CD4-positive, alpha-beta memory T cell (primary cell): ENCODE measurements around the gene ACTMAP. TPM values are rescaled to one million over a fixed set of nuclear protein-coding genes. Genes with fewer than 3 reads are reported as not detected.

Source experiments
- CTCF ChIA-PET: fragments of 350-600 bp; sonication (Branson Sonifier 250); formaldehyde crosslinking; loops from one replicate; lab custom pipeline; 2021; ENCODE audit warnings: inconsistent platforms; ENCODE audit not compliant: partially characterized antibody; lab: Charles Lee
- POLR2A ChIA-PET: fragments of 350-600 bp; sonication (Branson Sonifier 250); formaldehyde crosslinking; loops from one replicate; lab custom pipeline; 2021; ENCODE audit not compliant: partially characterized antibody; lab: Charles Lee
- DNase-seq, 5 donors: peaks; one replicate each; pipeline versions ENCODE4 v3.0.0 to v3.0.0-alpha.2; 2020 to 2022; ENCODE audit warnings: mixed read lengths in 1 of 5
- H3K27ac ChIP-seq: one replicate; pipeline ENCODE4 v1.7.0; 2013; ENCODE audit warnings: low read depth, low read length
- H3K27me3 ChIP-seq: 2 replicates; pipeline ENCODE4 v1.7.0; 2013; ENCODE audit warnings: mild to moderate bottlenecking, low read length, moderate library complexity; ENCODE audit not compliant: insufficient read depth
- H3K36me3 ChIP-seq: 2 replicates; pipeline ENCODE4 v1.7.0; 2013; ENCODE audit warnings: mild to moderate bottlenecking, low read length, moderate library complexity; ENCODE audit not compliant: insufficient read depth
- H3K4me1 ChIP-seq: 2 replicates; pipeline ENCODE4 v1.7.0; 2013; ENCODE audit warnings: mild to moderate bottlenecking, low read length, moderate library complexity; ENCODE audit not compliant: insufficient read depth
- H3K4me3 ChIP-seq, 2 donors: one replicate each; pipeline ENCODE4 v1.7.0; 2013; ENCODE audit warnings: low read length in 2 of 2, mild to moderate bottlenecking in 1 of 2
- H3K9me3 ChIP-seq, 2 donors: one replicate each; pipeline ENCODE4 v1.7.0; 2013; ENCODE audit warnings: low read length in 2 of 2, control low read depth in 1 of 2; ENCODE audit not compliant: control insufficient read depth in 1 of 2
- H3K27ac Mint-ChIP-seq, 7 donors: one replicate each; pipeline ENCODE4 v1.8.0; 2020 to 2021; ENCODE audit warnings: mixed read lengths in 7 of 7, mild to moderate bottlenecking in 6 of 7, inconsistent platforms in 3 of 7, moderate library complexity in 3 of 7
- H3K27me3 Mint-ChIP-seq, 2 donors: one replicate each; pipeline ENCODE4 v1.8.0; 2020 to 2021; ENCODE audit warnings: mixed read lengths in 2 of 2
- H3K36me3 Mint-ChIP-seq, 2 donors: one replicate each; pipeline ENCODE4 v1.8.0; 2020 to 2021; ENCODE audit warnings: mixed read lengths in 2 of 2, inconsistent platforms in 1 of 2, mild to moderate bottlenecking in 1 of 2
- H3K4me1 Mint-ChIP-seq, 4 donors: one replicate each; pipeline ENCODE4 v1.8.0; 2020 to 2021; ENCODE audit warnings: mixed read lengths in 4 of 4, mild to moderate bottlenecking in 1 of 4
- H3K4me3 Mint-ChIP-seq, 8 donors: one replicate each; pipeline ENCODE4 v1.8.0; 2020 to 2021; ENCODE audit warnings: mixed read lengths in 8 of 8, mild to moderate bottlenecking in 7 of 8, moderate library complexity in 6 of 8, inconsistent platforms in 3 of 8
- H3K9me3 Mint-ChIP-seq, 8 donors: one replicate each; pipeline ENCODE4 v1.8.0; 2020 to 2021; ENCODE audit warnings: mixed read lengths in 8 of 8, mild to moderate bottlenecking in 5 of 8, inconsistent platforms in 3 of 8, moderate library complexity in 1 of 8
- intact Hi-C: fragments of 100-400 bp; cut with micrococcal nuclease; formaldehyde crosslinking; loops from one replicate; pipeline ENCODE4 v1.15.1; 2023
- polyA plus RNA-seq, 2 donors: library from polyadenylated mRNA; unstranded; fragments of 300-500 nt; fragmentation: Illumina TruSeq; gene quantifications; one replicate each; pipeline ENCODE4 v1.2.3, GENCODE V29; 2021
- total RNA-seq, 2 experiments: library from RNA; stranded (reverse); gene quantifications; one replicate each; pipeline ENCODE4 v1.2.3, GENCODE V29; 2021

Gene ACTMAP
- total and polyA plus RNA-seq, 4 experiments from 2014 or later: 0.26 to 5.5 (median 4.0) TPM

- H3K4me3 ChIP-seq: no peak overlapping the region
- Mint-ChIP-seq H3K9me3 (no peaks in the 10 kb centered on the region), H3K36me3 (peaks cover 15 to 36% of the 10 kb centered on the region in 2 donors), H3K4me3 (peak overlapping the region in 1 of 8 donors; percentile 2), H3K4me1 (peaks cover 25 to 45% (median 32%) of the 10 kb centered on the region in 4 donors), H3K27ac (peak overlapping the region; percentile 42 to 91 (median 67)), H3K27me3 (no peaks in the 10 kb centered on the region)
- ChIA-PET POLR2A (interaction anchor here (1.0 to 14.6 kb wide), 2 partner anchors 22 to 32 kb away, joined by 3 to 369 read pairs; partner anchors contain the start of gene EGLN2), CTCF (interaction anchor here (0.9 to 4.1 kb wide), 2 partner anchors 17 to 26 kb away, joined by 3 to 40 read pairs; partner anchors contain the start of gene EGLN2)
- H3K27me3 ChIP-seq: no peaks in the 10 kb centered on the region
- H3K4me1 ChIP-seq: peaks cover 29% of the 10 kb centered on the region
- no peak for DNase-seq
- no peak overlapping the region for H3K27ac ChIP-seq
- intact Hi-C loops: no loop called here
- H3K36me3 ChIP-seq: peaks cover 5% of the 10 kb centered on the region
- no peaks in the 10 kb centered on the region for H3K9me3 ChIP-seq
These were observed 30.3 kb upstream of the ACTMAP start for GRCh38 chr19:40780582-40780981.

GRCh38 chr19:40778706-40779284, 28.5 kb upstream of the ACTMAP start:
- peaks cover 15 to 31% of the 10 kb centered on the region in 2 donors for H3K36me3 Mint-ChIP-seq
- no peaks in the 10 kb centered on the region for H3K27me3 Mint-ChIP-seq
- Histone ChIP-seq H3K36me3 (peaks cover 5% of the 10 kb centered on the region), H3K27me3 (no peaks in the 10 kb centered on the region), H3K27ac (peak overlapping the region; percentile 89), H3K9me3 (no peaks in the 10 kb centered on the region), H3K4me1 (peaks cover 29% of the 10 kb centered on the region), H3K4me3 (peak overlapping the region; percentile 14 to 67)
- no peaks in the 10 kb centered on the region for H3K9me3 Mint-ChIP-seq
- CTCF ChIA-PET: interaction anchor here (0.7 to 4.1 kb wide), 14 partner anchors 8 to 144 kb away, joined by 3 to 46 read pairs (median 6); partner anchors contain the start of genes ACTMAP, COQ8B, EGLN2 and ITPKC
- peak overlapping the region; percentile 92 to 98 (median 95) for H3K4me3 Mint-ChIP-seq
- POLR2A ChIA-PET: interaction anchor here (0.8 to 14.6 kb wide), 23 partner anchors 8 to 771 kb away, joined by 3 to 369 read pairs (median 6); partner anchors contain the start of genes ACTMAP, C19orf47, COQ8B and EGLN2
- intact Hi-C loops: loop anchor here (1.0 kb wide), 6 partner anchors 20 to 366 kb away; partner anchors contain the start of gene ACTMAP
- DNase-seq: no peak
- peaks cover 25 to 45% (median 32%) of the 10 kb centered on the region in 4 donors for H3K4me1 Mint-ChIP-seq
- peak overlapping the region; percentile 95 to 99 (median 99) for H3K27ac Mint-ChIP-seq

- ChIA-PET CTCF (interaction anchor here (0.7 to 4.1 kb wide), 18 partner anchors 7 to 427 kb away, joined by 3 to 46 read pairs (median 5); partner anchors contain the start of genes ACTMAP, COQ8B, EGLN2 and ITPKC), POLR2A (interaction anchor here (0.5 to 14.6 kb wide), 33 partner anchors 8 to 771 kb away, joined by 3 to 369 read pairs (median 5); partner anchors contain the start of genes ACTMAP, C19orf47, COQ8B and EGLN2)
- H3K9me3 Mint-ChIP-seq: no peaks in the 10 kb centered on the region
- H3K4me1 Mint-ChIP-seq: peaks cover 24 to 45% (median 31%) of the 10 kb centered on the region in 4 donors
- H3K27ac ChIP-seq: peak within 1 kb of the TSS; percentile 89
- DNase-seq: peak; percentile 100
- no peaks in the 10 kb centered on the region for H3K27me3 Mint-ChIP-seq
- peak within 1 kb of the TSS; percentile 92 to 98 (median 95) for H3K4me3 Mint-ChIP-seq
- H3K27me3 ChIP-seq: no peaks in the 10 kb centered on the region
- intact Hi-C loops: loop anchor here (1.0 to 2.0 kb wide), 7 partner anchors 20 to 366 kb away; partner anchors contain the start of gene ACTMAP
- H3K27ac Mint-ChIP-seq: peak within 1 kb of the TSS; percentile 95 to 99 (median 99)
- H3K36me3 Mint-ChIP-seq: peaks cover 11 to 28% of the 10 kb centered on the region in 2 donors
- H3K4me1 ChIP-seq: peaks cover 29% of the 10 kb centered on the region
- peak within 1 kb of the TSS; percentile 67 to 98 for H3K4me3 ChIP-seq
- H3K9me3 ChIP-seq: no peaks in the 10 kb centered on the region
- H3K36me3 ChIP-seq: peaks cover 5% of the 10 kb centered on the region
These were observed 27.8 kb upstream of the ACTMAP start, which contains the start of gene RAB4B for GRCh38 chr19:40777937-40778705. RAB4B (plus strand) TSS chr19:40778247; CDS start chr19:40778376, 129 bp downstream.

DNA sequence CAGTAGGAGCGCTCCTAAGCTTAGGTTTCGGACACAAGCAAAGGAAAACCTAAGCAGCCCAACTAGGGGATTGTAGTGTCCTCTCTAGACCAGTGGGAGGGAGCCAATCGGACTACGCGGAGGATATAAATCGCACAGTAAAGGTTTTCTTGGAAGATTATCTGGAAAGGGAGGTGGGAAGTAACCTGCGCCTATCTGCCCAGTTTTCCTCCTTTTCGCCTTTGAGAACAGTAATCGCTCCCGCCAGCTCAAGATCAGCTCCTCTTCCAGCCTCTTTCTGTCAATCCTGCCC, 27.3 kb upstream of the ACTMAP start:
- no peaks in the 10 kb centered on the region for H3K9me3 ChIP-seq
- H3K4me3 ChIP-seq: peak overlapping the region; percentile 67 to 98
- POLR2A ChIA-PET: interaction anchor here (0.8 to 14.6 kb wide), 29 partner anchors 9 to 772 kb away, joined by 3 to 369 read pairs (median 5); partner anchors contain the start of genes ACTMAP, COQ8B, EGLN2 and HNRNPUL1
- H3K4me1 ChIP-seq: peaks cover 29% of the 10 kb centered on the region
- Mint-ChIP-seq H3K36me3 (peaks cover 11 to 28% of the 10 kb centered on the region in 2 donors), H3K27me3 (no peaks in the 10 kb centered on the region), H3K4me3 (peak overlapping the region; percentile 92 to 98 (median 95)), H3K4me1 (peaks cover 24 to 45% (median 31%) of the 10 kb centered on the region in 4 donors), H3K27ac (peak overlapping the region; percentile 95 to 99 (median 99)), H3K9me3 (no peaks in the 10 kb centered on the region)
- no peak for DNase-seq
- intact Hi-C loops: loop anchor here (2.0 kb wide), 1 partner anchor 41 kb away; no protein-coding TSS in a partner anchor
- CTCF ChIA-PET: interaction anchor here (0.6 to 4.1 kb wide), 15 partner anchors 16 to 427 kb away, joined by 3 to 46 read pairs (median 7); partner anchors contain the start of genes ACTMAP, COQ8B, EGLN2 and ITPKC
- H3K36me3 ChIP-seq: peaks cover 5% of the 10 kb centered on the region
- no peaks in the 10 kb centered on the region for H3K27me3 ChIP-seq
- peak overlapping the region; percentile 89 for H3K27ac ChIP-seq

DNA sequence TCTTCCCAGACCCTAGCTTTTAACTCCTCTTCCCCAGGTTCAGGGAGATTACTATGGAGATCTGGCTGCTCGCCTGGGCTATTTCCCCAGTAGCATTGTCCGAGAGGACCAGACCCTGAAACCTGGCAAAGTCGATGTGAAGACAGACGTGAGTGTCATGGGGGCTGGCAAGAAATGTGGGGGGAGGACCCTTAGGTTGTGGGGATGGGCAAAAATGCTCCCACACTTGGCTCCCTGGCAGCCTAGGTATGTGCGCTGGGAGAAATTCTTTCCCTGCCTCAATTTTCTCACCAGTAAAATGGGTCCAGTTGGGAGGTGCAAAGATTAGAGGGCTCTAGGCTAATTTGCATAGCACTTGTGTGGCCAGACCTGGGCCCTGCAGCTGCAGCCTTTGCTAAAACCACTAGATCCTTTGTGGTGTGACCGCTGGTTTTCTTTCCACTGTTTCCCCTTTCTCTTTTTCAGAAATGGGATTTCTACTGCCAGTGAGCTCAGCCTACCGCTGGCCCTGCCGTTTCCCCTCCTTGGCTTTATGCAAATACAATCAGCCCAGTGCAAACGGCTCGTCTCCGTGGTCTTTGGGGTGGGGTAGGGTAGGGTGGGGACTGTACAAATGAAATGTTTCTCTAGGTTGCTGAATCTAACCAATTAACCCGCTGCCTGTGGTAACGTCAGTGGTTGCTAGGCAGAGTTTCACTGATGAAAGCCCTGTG, 26.8 kb upstream of the ACTMAP start:
- Mint-ChIP-seq H3K9me3 (no peaks in the 10 kb centered on the region), H3K4me3 (peak overlapping the region; percentile 92 to 98 (median 95)), H3K4me1 (peaks cover 23 to 41% (median 31%) of the 10 kb centered on the region in 4 donors), H3K27ac (peak overlapping the region; percentile 95 to 99 (median 99)), H3K36me3 (peaks cover 10 to 25% of the 10 kb centered on the region in 2 donors), H3K27me3 (no peaks in the 10 kb centered on the region)
- H3K27me3 ChIP-seq: no peaks in the 10 kb centered on the region
- peak overlapping the region; percentile 67 to 98 for H3K4me3 ChIP-seq
- H3K4me1 ChIP-seq: peaks cover 29% of the 10 kb centered on the region
- intact Hi-C loops: loop anchor here (2.0 kb wide), 1 partner anchor 42 kb away; no protein-coding TSS in a partner anchor
- peaks cover 2% of the 10 kb centered on the region for H3K36me3 ChIP-seq
- peak overlapping the region; percentile 89 for H3K27ac ChIP-seq
- POLR2A ChIA-PET: interaction anchor here (0.8 to 14.6 kb wide), 27 partner anchors 9 to 772 kb away, joined by 3 to 369 read pairs (median 5); partner anchors contain the start of genes ACTMAP, COQ8B, EGLN2 and HNRNPUL1
- peak; percentile 87 to 96 (median 88) for DNase-seq
- CTCF ChIA-PET: interaction anchor here (0.6 to 4.1 kb wide), 15 partner anchors 16 to 428 kb away, joined by 3 to 46 read pairs (median 7); partner anchors contain the start of genes ACTMAP, COQ8B, EGLN2 and ITPKC
- H3K9me3 ChIP-seq: no peaks in the 10 kb centered on the region

DNA sequence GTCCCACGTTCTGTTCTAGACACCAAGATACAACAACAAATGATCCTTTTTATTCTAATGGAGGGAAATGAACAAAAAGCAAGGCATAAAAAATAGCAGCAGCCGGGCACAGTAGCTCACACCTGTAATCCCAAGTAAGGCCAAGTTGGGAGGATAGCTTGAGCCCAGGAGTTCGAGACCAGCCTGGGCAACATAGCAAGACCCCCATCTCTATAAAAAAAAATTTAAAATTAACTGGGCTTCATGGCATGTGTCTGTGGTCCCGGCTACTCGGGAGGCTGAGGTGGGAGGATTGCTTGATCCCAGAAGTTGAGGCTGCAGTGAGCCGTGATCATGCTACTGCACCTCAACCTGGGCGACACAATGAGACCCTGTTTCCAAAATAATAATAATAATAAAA, 26.1 kb upstream of the ACTMAP start:
- DNase-seq: no peak
- ChIA-PET POLR2A (interaction anchor here (2.2 to 14.6 kb wide), 4 partner anchors 9 to 576 kb away, joined by 11 to 369 read pairs (median 85); partner anchors contain the start of genes ACTMAP, EGLN2, SNRPA and TGFB1), CTCF (interaction anchor here (1.1 to 3.3 kb wide), 5 partner anchors 17 to 43 kb away, joined by 4 to 46 read pairs (median 5); no protein-coding TSS in a partner anchor)
- Histone ChIP-seq H3K36me3 (no peaks in the 10 kb centered on the region), H3K27me3 (no peaks in the 10 kb centered on the region), H3K27ac (no peak overlapping the region), H3K9me3 (no peaks in the 10 kb centered on the region), H3K4me1 (peaks cover 29% of the 10 kb centered on the region), H3K4me3 (no peak overlapping the region)
- Mint-ChIP-seq H3K27ac (peak overlapping the region in 6 of 7 donors; percentile 10 to 99 (median 98)), H3K36me3 (peaks cover 9 to 20% of the 10 kb centered on the region in 2 donors), H3K9me3 (no peaks in the 10 kb centered on the region), H3K4me1 (peaks cover 21 to 41% (median 30%) of the 10 kb centered on the region in 4 donors), H3K27me3 (no peaks in the 10 kb centered on the region), H3K4me3 (peak overlapping the region in 1 of 8 donors; percentile 97)
- intact Hi-C loops: loop anchor here (2.0 kb wide), 1 partner anchor 42 kb away; no protein-coding TSS in a partner anchor
